PFSK-1 (cell line): ENCODE measurements around the gene COL21A1.

Experiments used
- FOXP2 ChIP-seq: optimal IDR thresholded peaks from 2 replicates; pipeline ENCODE3; 2011; ENCODE audit warnings: borderline replicate concordance, control low read depth, inconsistent platforms; ENCODE audit not compliant: insufficient read depth; ENCODE audit errors: extremely low read length, extremely low read depth
- POLR2AphosphoS5 ChIP-seq: IDR thresholded peaks from 2 replicates; pipeline ENCODE4 v1.6.1; 2012; ENCODE audit warnings: low read depth, mild to moderate bottlenecking, control low read depth, low read length, moderate library complexity
- TAF1 ChIP-seq: IDR thresholded peaks from 2 replicates; pipeline ENCODE4 v1.6.1; 2012; ENCODE audit warnings: low read length, control low read depth, borderline replicate concordance; ENCODE audit not compliant: insufficient read depth
- TF ChIP-seq, protein P1 (sequence below), 2 experiments: IDR thresholded peaks; 2 replicates each; pipeline versions ENCODE4 v1.6.1 to v1.8.0; 2011 to 2012; ENCODE audit warnings: low read depth in 2 of 2, low read length in 2 of 2, control low read depth in 1 of 2, inconsistent platforms in 1 of 2, mild to moderate bottlenecking in 1 of 2, moderate library complexity in 1 of 2; ENCODE audit not compliant: insufficient read depth in 1 of 2

GRCh38 chr6:56088641-56089040 is 158.7 kb downstream of the COL21A1 start:
- no peak for TF ChIP-seq TAF1
- TF ChIP-seq POLR2AphosphoS5: no peak
- TF ChIP-seq, protein P1, sequence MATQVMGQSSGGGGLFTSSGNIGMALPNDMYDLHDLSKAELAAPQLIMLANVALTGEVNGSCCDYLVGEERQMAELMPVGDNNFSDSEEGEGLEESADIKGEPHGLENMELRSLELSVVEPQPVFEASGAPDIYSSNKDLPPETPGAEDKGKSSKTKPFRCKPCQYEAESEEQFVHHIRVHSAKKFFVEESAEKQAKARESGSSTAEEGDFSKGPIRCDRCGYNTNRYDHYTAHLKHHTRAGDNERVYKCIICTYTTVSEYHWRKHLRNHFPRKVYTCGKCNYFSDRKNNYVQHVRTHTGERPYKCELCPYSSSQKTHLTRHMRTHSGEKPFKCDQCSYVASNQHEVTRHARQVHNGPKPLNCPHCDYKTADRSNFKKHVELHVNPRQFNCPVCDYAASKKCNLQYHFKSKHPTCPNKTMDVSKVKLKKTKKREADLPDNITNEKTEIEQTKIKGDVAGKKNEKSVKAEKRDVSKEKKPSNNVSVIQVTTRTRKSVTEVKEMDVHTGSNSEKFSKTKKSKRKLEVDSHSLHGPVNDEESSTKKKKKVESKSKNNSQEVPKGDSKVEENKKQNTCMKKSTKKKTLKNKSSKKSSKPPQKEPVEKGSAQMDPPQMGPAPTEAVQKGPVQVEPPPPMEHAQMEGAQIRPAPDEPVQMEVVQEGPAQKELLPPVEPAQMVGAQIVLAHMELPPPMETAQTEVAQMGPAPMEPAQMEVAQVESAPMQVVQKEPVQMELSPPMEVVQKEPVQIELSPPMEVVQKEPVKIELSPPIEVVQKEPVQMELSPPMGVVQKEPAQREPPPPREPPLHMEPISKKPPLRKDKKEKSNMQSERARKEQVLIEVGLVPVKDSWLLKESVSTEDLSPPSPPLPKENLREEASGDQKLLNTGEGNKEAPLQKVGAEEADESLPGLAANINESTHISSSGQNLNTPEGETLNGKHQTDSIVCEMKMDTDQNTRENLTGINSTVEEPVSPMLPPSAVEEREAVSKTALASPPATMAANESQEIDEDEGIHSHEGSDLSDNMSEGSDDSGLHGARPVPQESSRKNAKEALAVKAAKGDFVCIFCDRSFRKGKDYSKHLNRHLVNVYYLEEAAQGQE (IDR thresholded peaks at IDR 0.05; ENCODE audit: insufficient read depth in 1 of 2, low read depth in 2 of 2, low read length in 2 of 2): no peak
- TF ChIP-seq FOXP2: no peak
